Measurements from ENCODE around the gene ZNF718.
"Not testable (repeated sequence)": the region's sequence is repeated elsewhere in the genome, so short reads cannot be mapped to it uniquely, and the experiment has no call there.

The ZNF718 gene

DNA sequence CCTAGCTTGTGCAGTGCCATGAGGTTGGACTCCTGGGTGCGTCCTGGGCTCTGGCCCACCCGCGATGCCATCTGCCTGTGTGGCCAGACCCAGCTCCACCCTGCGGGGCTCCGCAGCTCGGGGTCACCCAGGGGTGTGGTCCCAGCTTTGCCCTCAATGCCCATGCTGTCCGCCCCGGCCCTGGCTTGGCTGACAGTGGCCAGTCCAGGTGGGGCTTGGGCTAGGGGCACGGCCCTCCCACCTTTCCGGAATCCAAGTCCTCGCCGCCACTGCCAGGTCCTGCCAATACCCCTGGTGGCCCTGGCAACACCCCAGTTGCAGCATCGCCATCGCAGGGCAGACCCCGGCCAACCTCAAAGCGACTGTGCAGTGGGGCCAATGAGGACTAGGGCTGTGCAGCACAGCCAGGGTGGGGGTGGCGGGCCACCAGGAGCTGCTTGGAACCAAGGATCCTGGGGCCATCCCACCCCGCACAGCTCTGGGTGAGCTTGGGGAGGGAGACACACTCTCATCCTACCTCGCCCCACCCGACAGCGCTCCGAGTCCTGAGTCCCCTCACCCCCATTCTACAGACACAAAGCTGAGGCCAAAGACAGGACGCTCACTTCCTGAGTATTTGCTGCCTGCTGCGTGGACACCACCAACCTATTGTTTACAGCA, 80.9 kb downstream of the ZNF718 start:
- CTCF ChIA-PET = no interaction called here
- WGBS (ENCODE audit: insufficient coverage) = 95% methylated on average over 24 of the region's 24 CpGs
- no peak overlapping the region for H3K27ac ChIP-seq (ENCODE audit: insufficient read depth in 1 of 2, low read depth in 1 of 2, low read length in 2 of 2, poor library complexity in 1 of 2, severe bottlenecking in 2 of 2)
- peaks cover 6 to 72% (median 41%) of the 10 kb centered on the region in 5 experiments for H3K9me3 ChIP-seq (ENCODE audit: control extremely low read depth in 1 of 5, control insufficient read depth in 4 of 5, insufficient read depth in 2 of 5, low read depth in 1 of 5, low read length in 4 of 5)
- peaks cover 0 to 24% (median 6%) of the 10 kb centered on the region in 4 experiments for H3K36me3 ChIP-seq (ENCODE audit: control insufficient read depth in 4 of 4, insufficient read depth in 4 of 4, low read length in 3 of 4)
- no peak overlapping the region for H3K4me3 ChIP-seq (ENCODE audit: control insufficient read depth in 1 of 7, extremely low read depth in 1 of 7, insufficient read depth in 4 of 7, low read depth in 2 of 7, low read length in 6 of 7)
- POLR2A ChIA-PET = no interaction called here
- H3K4me1 ChIP-seq (ENCODE audit: control extremely low read depth in 1 of 4, control insufficient read depth in 4 of 4, insufficient read depth in 4 of 4, low read length in 3 of 4) = peaks cover 3 to 16% (median 6%) of the 10 kb centered on the region in 4 experiments
- no peaks in the 10 kb centered on the region for H3K27me3 ChIP-seq (replicated peaks in 2 of 5; ENCODE audit: control insufficient read depth in 4 of 5, insufficient read depth in 5 of 5, low read length in 4 of 5)
- DNase-seq = no peak

DNA sequence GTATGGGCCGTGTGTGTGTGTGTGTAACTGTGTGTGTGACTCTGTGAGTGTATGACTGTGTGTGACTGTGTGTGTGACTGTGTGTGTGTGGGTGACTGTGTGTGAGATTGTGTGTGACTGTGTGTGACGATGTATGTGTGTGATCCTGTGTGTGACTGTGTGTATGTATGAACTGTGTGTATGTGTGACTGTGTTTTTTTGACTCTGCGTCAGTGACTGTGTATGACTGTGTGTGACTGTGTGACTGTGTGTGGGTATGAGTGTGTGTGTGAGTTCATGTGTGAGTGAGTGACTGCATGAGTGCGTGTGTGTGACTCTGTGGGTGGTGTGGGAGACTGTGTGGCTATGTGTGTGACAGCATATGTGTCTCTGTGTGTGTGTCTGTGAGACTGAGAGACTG, 81.8 kb downstream of the ZNF718 start:
- 100% methylated on average over 3 of the region's 4 CpGs for WGBS (ENCODE audit: insufficient coverage)
- peaks cover 0 to 24% (median 6%) of the 10 kb centered on the region in 4 experiments for H3K36me3 ChIP-seq (ENCODE audit: control insufficient read depth in 4 of 4, insufficient read depth in 4 of 4, low read length in 3 of 4)
- peaks cover 4 to 73% (median 39%) of the 10 kb centered on the region in 5 experiments for H3K9me3 ChIP-seq (ENCODE audit: control extremely low read depth in 1 of 5, control insufficient read depth in 4 of 5, insufficient read depth in 2 of 5, low read depth in 1 of 5, low read length in 4 of 5)
- DNase-seq = no peak
- no peak overlapping the region for H3K27ac ChIP-seq (ENCODE audit: insufficient read depth in 1 of 2, low read depth in 1 of 2, low read length in 2 of 2, poor library complexity in 1 of 2, severe bottlenecking in 2 of 2)
- peaks cover 4 to 21% (median 10%) of the 10 kb centered on the region in 4 experiments for H3K4me1 ChIP-seq (ENCODE audit: control extremely low read depth in 1 of 4, control insufficient read depth in 4 of 4, insufficient read depth in 4 of 4, low read length in 3 of 4)
- ChIA-PET CTCF (no interaction called here), POLR2A (no interaction called here)
- no peaks in the 10 kb centered on the region for H3K27me3 ChIP-seq (replicated peaks in 2 of 5; ENCODE audit: control insufficient read depth in 4 of 5, insufficient read depth in 5 of 5, low read length in 4 of 5)
- H3K4me3 ChIP-seq (ENCODE audit: control insufficient read depth in 1 of 7, extremely low read depth in 1 of 7, insufficient read depth in 4 of 7, low read depth in 2 of 7, low read length in 6 of 7) = no peak overlapping the region

DNA sequence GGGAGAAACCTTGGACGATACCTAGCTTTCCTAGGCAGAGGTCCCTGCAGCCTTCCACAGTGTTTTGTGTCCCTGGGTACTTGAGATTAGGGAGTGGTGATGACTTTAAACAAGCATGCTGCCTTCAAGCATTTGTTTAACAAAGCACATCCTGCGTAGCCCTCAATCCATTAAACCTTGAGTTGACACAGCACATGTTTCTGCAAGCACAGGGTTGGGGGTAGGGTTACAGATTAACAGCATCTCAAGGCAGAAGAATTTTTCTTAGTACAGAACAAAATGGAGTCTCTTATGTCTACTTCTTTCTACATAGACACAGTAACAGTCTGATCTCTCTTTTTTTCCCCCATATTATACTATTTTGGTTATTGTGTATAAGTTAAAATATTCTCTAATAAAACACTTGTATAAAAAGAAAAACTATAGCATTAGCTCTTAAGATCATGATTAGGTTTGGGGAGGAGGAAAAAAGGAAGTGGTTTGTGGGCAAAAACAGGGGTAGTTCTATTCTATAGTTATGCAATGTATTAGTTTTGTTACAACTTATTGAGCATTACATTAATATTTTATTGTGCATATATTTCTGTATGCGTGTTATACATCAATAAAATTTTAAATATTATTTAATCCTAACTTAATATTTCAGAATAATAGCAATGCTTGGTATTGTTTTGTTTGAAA, 84.3 kb downstream of the ZNF718 start:
- H3K4me3 ChIP-seq (ENCODE audit: control insufficient read depth in 1 of 7, extremely low read depth in 1 of 7, insufficient read depth in 4 of 7, low read depth in 2 of 7, low read length in 6 of 7); POLR2A ChIA-PET; H3K27me3 ChIP-seq (replicated peaks in 2 of 5; ENCODE audit: control insufficient read depth in 4 of 5, insufficient read depth in 5 of 5, low read length in 4 of 5); CTCF ChIA-PET; H3K27ac ChIP-seq (ENCODE audit: insufficient read depth in 1 of 2, low read depth in 1 of 2, low read length in 2 of 2, poor library complexity in 1 of 2, severe bottlenecking in 2 of 2): not testable (repeated sequence)
- peak; percentile 35 to 70 (median 68) for DNase-seq
- Histone ChIP-seq H3K9me3 (ENCODE audit: control extremely low read depth in 1 of 5, control insufficient read depth in 4 of 5, insufficient read depth in 2 of 5, low read depth in 1 of 5, low read length in 4 of 5) (peaks cover 2 to 71% (median 35%) of the 10 kb centered on the region in 5 experiments), H3K4me1 (ENCODE audit: control extremely low read depth in 1 of 4, control insufficient read depth in 4 of 4, insufficient read depth in 4 of 4, low read length in 3 of 4) (peaks cover 9 to 46% (median 22%) of the 10 kb centered on the region in 4 experiments), H3K36me3 (ENCODE audit: control insufficient read depth in 4 of 4, insufficient read depth in 4 of 4, low read length in 3 of 4) (peaks cover 0 to 14% (median 4%) of the 10 kb centered on the region in 4 experiments)
- 60% methylated on average over 1 of the region's 3 CpGs for WGBS (ENCODE audit: insufficient coverage)

DNA sequence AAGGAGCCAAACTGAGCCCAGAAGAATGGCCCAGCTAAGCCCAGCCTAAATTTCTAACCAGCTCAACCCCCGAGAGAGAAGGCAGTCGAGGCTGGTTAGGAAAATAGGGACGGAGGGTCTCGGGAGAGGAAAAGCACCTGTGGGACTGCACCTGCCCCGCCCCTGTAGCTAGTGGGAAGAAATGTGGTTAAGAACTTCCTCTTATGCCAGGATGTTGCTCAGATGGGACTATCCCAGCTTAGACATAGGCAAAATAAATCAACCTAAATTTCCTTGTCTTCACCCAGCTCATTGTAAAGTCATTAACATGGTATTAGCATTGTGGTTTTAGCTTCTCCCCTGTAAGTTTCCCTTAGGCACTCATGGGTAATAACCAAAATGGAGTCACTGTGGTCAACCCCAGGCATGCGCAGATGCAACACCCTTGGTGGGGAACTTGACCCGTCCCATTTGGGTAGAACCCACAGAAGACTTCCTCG, 86.8 kb downstream of the ZNF718 start:
- POLR2A ChIA-PET = no interaction called here
- H3K4me1 ChIP-seq (ENCODE audit: control extremely low read depth in 1 of 4, control insufficient read depth in 4 of 4, insufficient read depth in 4 of 4, low read length in 3 of 4) = peaks cover 9 to 50% (median 23%) of the 10 kb centered on the region in 4 experiments
- peaks cover 0 to 13% (median 0%) of the 10 kb centered on the region in 5 experiments for H3K27me3 ChIP-seq (replicated peaks in 2 of 5; ENCODE audit: control insufficient read depth in 4 of 5, insufficient read depth in 5 of 5, low read length in 4 of 5)
- WGBS (ENCODE audit: insufficient coverage) = 62% methylated on average over 3 of the region's 8 CpGs
- H3K36me3 ChIP-seq (ENCODE audit: control insufficient read depth in 4 of 4, insufficient read depth in 4 of 4, low read length in 3 of 4) = no peaks in the 10 kb centered on the region
- peak; percentile 43 to 78 (median 74) for DNase-seq
- no peak overlapping the region for H3K27ac ChIP-seq (ENCODE audit: insufficient read depth in 1 of 2, low read depth in 1 of 2, low read length in 2 of 2, poor library complexity in 1 of 2, severe bottlenecking in 2 of 2)
- peaks cover 4 to 64% (median 18%) of the 10 kb centered on the region in 5 experiments for H3K9me3 ChIP-seq (ENCODE audit: control extremely low read depth in 1 of 5, control insufficient read depth in 4 of 5, insufficient read depth in 2 of 5, low read depth in 1 of 5, low read length in 4 of 5)
- peak overlapping the region in 1 of 7 experiments; percentile 23 for H3K4me3 ChIP-seq (ENCODE audit: control insufficient read depth in 1 of 7, extremely low read depth in 1 of 7, insufficient read depth in 4 of 7, low read depth in 2 of 7, low read length in 6 of 7)
- CTCF ChIA-PET = no interaction called here

DNA sequence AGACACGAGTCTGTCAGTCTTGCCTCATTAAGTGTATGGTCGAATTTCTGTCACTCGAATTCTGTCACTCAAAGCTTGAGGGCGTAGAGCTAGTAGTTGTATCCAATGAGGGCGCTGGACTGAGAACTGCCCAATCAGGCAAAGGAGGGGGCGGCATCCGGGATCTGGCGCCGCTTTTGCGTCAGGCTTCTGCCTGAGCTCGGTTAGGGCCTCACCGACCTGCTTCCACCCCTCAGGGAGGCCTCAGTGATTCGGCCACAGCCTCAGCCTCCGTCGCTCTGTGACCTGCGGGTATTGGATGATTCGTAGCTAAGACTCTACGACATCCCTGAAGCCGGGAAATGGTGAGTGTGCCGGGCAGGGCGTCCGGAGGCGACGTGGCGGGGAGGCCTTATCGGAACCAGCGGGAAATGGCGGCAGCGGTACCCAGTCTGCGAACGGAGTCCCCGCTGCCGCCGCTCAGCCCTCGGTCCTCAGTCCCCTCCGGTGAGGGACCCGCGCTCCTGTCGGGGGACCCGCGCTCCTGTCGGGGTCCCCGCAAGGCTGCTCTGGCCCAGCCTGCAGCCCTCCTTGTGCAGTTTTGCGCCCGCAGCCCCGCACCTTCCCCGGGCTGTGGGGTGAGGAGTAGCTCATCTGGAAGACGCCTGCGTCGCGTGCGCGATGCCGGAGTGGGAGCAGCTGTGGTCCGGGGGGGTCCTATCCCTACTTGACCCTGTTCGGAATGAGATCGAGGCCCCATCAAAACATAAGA, 88.3 kb downstream of the ZNF718 start:
- peak overlapping the region; percentile 18 to 78 (median 43) for H3K4me3 ChIP-seq (ENCODE audit: control insufficient read depth in 1 of 7, extremely low read depth in 1 of 7, insufficient read depth in 4 of 7, low read depth in 2 of 7, low read length in 6 of 7)
- 6% methylated on average over 49 of the region's 57 CpGs for WGBS (ENCODE audit: insufficient coverage)
- peaks cover 9 to 50% (median 23%) of the 10 kb centered on the region in 4 experiments for H3K4me1 ChIP-seq (ENCODE audit: control extremely low read depth in 1 of 4, control insufficient read depth in 4 of 4, insufficient read depth in 4 of 4, low read length in 3 of 4)
- ChIA-PET POLR2A (no interaction called here), CTCF (no interaction called here)
- H3K9me3 ChIP-seq (ENCODE audit: control extremely low read depth in 1 of 5, control insufficient read depth in 4 of 5, insufficient read depth in 2 of 5, low read depth in 1 of 5, low read length in 4 of 5) = peaks cover 5 to 55% (median 11%) of the 10 kb centered on the region in 5 experiments
- peaks cover 0 to 13% (median 0%) of the 10 kb centered on the region in 5 experiments for H3K27me3 ChIP-seq (replicated peaks in 2 of 5; ENCODE audit: control insufficient read depth in 4 of 5, insufficient read depth in 5 of 5, low read length in 4 of 5)
- H3K27ac ChIP-seq (ENCODE audit: insufficient read depth in 1 of 2, low read depth in 1 of 2, low read length in 2 of 2, poor library complexity in 1 of 2, severe bottlenecking in 2 of 2) = no peak overlapping the region
- DNase-seq = peak; percentile 44 to 81 (median 78)
- no peaks in the 10 kb centered on the region for H3K36me3 ChIP-seq (ENCODE audit: control insufficient read depth in 4 of 4, insufficient read depth in 4 of 4, low read length in 3 of 4)

DNA sequence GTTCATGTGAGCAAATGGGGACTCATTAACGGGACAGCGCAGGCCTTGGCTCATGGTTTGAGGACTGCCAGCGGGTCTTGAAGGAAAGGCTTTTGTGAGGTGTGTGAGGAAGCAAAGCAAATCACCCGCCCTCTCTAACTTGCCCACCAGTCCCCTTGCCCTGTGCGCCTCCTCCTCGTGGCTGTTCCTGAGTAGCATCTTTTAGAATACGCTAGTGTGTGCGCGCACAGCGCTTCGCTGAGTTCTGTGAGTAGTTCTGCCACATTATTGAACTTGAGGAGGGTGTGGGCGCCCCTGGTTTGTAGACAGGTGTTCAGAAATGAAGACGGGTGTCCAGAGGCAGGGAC, 88.9 kb downstream of the ZNF718 start:
- peak overlapping the region in 5 of 7 experiments; percentile 1 to 78 (median 64) for H3K4me3 ChIP-seq (ENCODE audit: control insufficient read depth in 1 of 7, extremely low read depth in 1 of 7, insufficient read depth in 4 of 7, low read depth in 2 of 7, low read length in 6 of 7)
- POLR2A ChIA-PET; CTCF ChIA-PET; H3K36me3 ChIP-seq (ENCODE audit: control insufficient read depth in 4 of 4, insufficient read depth in 4 of 4, low read length in 3 of 4); H3K27ac ChIP-seq (ENCODE audit: insufficient read depth in 1 of 2, low read depth in 1 of 2, low read length in 2 of 2, poor library complexity in 1 of 2, severe bottlenecking in 2 of 2): not testable (repeated sequence)
- H3K4me1 ChIP-seq (ENCODE audit: control extremely low read depth in 1 of 4, control insufficient read depth in 4 of 4, insufficient read depth in 4 of 4, low read length in 3 of 4) = peaks cover 9 to 48% (median 23%) of the 10 kb centered on the region in 4 experiments
- DNase-seq = peak in 2 of 3 donors; percentile 42 to 44
- H3K27me3 ChIP-seq (replicated peaks in 2 of 5; ENCODE audit: control insufficient read depth in 4 of 5, insufficient read depth in 5 of 5, low read length in 4 of 5) = peaks cover 0 to 13% (median 0%) of the 10 kb centered on the region in 5 experiments
- peaks cover 5 to 55% (median 11%) of the 10 kb centered on the region in 5 experiments for H3K9me3 ChIP-seq (ENCODE audit: control extremely low read depth in 1 of 5, control insufficient read depth in 4 of 5, insufficient read depth in 2 of 5, low read depth in 1 of 5, low read length in 4 of 5)
- 42% methylated on average over 10 of the region's 13 CpGs for WGBS (ENCODE audit: insufficient coverage)
